ENCODE measurements around the gene CCDC40.
"Not testable (repeated sequence)": the region's sequence is repeated elsewhere in the genome, so short reads cannot be mapped to it uniquely, and the experiment has no call there.

The CCDC40 gene

GRCh38 chr17:80043963-80044362 is 7.5 kb downstream of the CCDC40 start:
- no peak for TF ChIP-seq CTCF (IDR thresholded peaks at IDR 0.05; ENCODE audit: extremely low read depth, missing control alignments)
- no peak for DNase-seq (ENCODE audit: low spot score)

GRCh38 chr17:80045703-80046102 is 9.3 kb downstream of the CCDC40 start:
- no peak for DNase-seq (ENCODE audit: low spot score)
- no peak for TF ChIP-seq CTCF (IDR thresholded peaks at IDR 0.05; ENCODE audit: extremely low read depth, missing control alignments)

GRCh38 chr17:80046709-80047108 is 10.3 kb downstream of the CCDC40 start:
- not testable (repeated sequence) for DNase-seq (ENCODE audit: low spot score)

GRCh38 chr17:80047176-80047575 is 10.7 kb downstream of the CCDC40 start:
- DNase-seq (ENCODE audit: low spot score) = no peak

GRCh38 chr17:80049986-80050385 is 13.5 kb downstream of the CCDC40 start:
- no peak for TF ChIP-seq CTCF (IDR thresholded peaks at IDR 0.05; ENCODE audit: extremely low read depth, missing control alignments)
- DNase-seq (ENCODE audit: low spot score) = no peak

More at GRCh38 chr17:80047176-80047575, 10.7 kb downstream of the CCDC40 start:
- no peak for TF ChIP-seq CTCF (IDR thresholded peaks at IDR 0.05; ENCODE audit: extremely low read depth, missing control alignments)

- DNase-seq (ENCODE audit: low spot score) = no peak
- no peak for TF ChIP-seq CTCF (IDR thresholded peaks at IDR 0.05; ENCODE audit: extremely low read depth, missing control alignments)
Observed at GRCh38 chr17:80050706-80051105, 14.3 kb downstream of the CCDC40 start.

GRCh38 chr17:80051681-80052080 is 15.2 kb downstream of the CCDC40 start:
- no peak for TF ChIP-seq CTCF (IDR thresholded peaks at IDR 0.05; ENCODE audit: extremely low read depth, missing control alignments)
- no peak for DNase-seq (ENCODE audit: low spot score)

GRCh38 chr17:80053102-80053501 is 16.7 kb downstream of the CCDC40 start:
- no peak for TF ChIP-seq CTCF (IDR thresholded peaks at IDR 0.05; ENCODE audit: extremely low read depth, missing control alignments)

More at GRCh38 chr17:80053102-80053501, 16.7 kb downstream of the CCDC40 start:
- DNase-seq (ENCODE audit: low spot score) = no peak

Data from GM20000 (cell line).